ENCODE data around the gene ZNF235. TPM values are rescaled to one million over a fixed set of nuclear protein-coding genes. Genes with fewer than 3 reads are reported as not detected.
A peak's percentile ranks its signal among the peaks of the same experiment; 100 is the strongest.

The ZNF235 gene
- 10 to 100 TPM in 1 of 3 donors, 1 to 10 TPM in 2; 6.7 to 11.6 (median 8.1) TPM for total RNA-seq
- 18.9 TPM for total RNA-seq (2013)

- Mint-ChIP-seq H3K36me3 (peaks cover 2% of the 10 kb centered on the region), H3K27me3 (ENCODE audit: low read depth in 2 of 2) (peaks cover 11% of the 10 kb centered on the region in 2 donors), H3K9me3 (peaks cover 2% of the 10 kb centered on the region in 2 donors), H3K4me3 (peak within 1 kb of the TSS; percentile 94), H3K4me1 (peaks cover 17 to 25% of the 10 kb centered on the region in 2 donors), H3K27ac (peak within 1 kb of the TSS; percentile 74 to 81)
- H3K4me3 ChIP-seq (ENCODE audit: low read length): peak within 1 kb of the TSS; percentile 80
- under 1% methylated on average over 31 of the region's 31 CpGs for WGBS (ENCODE audit: insufficient coverage)
- no peaks in the 10 kb centered on the region for H3K9me3 ChIP-seq (ENCODE audit: control insufficient read depth, insufficient read depth, low read length)
- no peak for TF ChIP-seq CTCF (IDR thresholded peaks at IDR 0.05)
- intact Hi-C loops (cut with micrococcal nuclease): no loop called here
- no peaks in the 10 kb centered on the region for H3K27me3 ChIP-seq (ENCODE audit: control insufficient read depth, insufficient read depth, low read length)
- peaks cover 5% of the 10 kb centered on the region for H3K4me1 ChIP-seq (ENCODE audit: control insufficient read depth, insufficient read depth, low read length)
- ATAC-seq (peak; percentile 78 to 97 (median 83)), DNase-seq (peak; percentile 19 to 86)
- H3K27ac ChIP-seq (ENCODE audit: low read length): peak within 1 kb of the TSS; percentile 56
- H3K36me3 ChIP-seq (ENCODE audit: control insufficient read depth, insufficient read depth, low read length): peaks cover 9% of the 10 kb centered on the region
Observed at GRCh38 chr19:44304659-44305193, at the start of gene ZNF235. ZNF235 (minus strand) TSS chr19:44305025; CDS start chr19:44303404, 1,621 bp downstream.

- no peak overlapping the region for H3K27ac Mint-ChIP-seq
- Histone ChIP-seq H3K36me3 (ENCODE audit: control insufficient read depth, insufficient read depth, low read length) (no peaks in the 10 kb centered on the region), H3K27ac (ENCODE audit: low read length) (no peak overlapping the region), H3K4me1 (ENCODE audit: control insufficient read depth, insufficient read depth, low read length) (no peaks in the 10 kb centered on the region), H3K9me3 (ENCODE audit: control insufficient read depth, insufficient read depth, low read length) (peaks cover 7% of the 10 kb centered on the region), H3K4me3 (ENCODE audit: low read length) (no peak overlapping the region), H3K27me3 (ENCODE audit: control insufficient read depth, insufficient read depth, low read length) (no peaks in the 10 kb centered on the region)
- intact Hi-C loops (cut with micrococcal nuclease): no loop called here
- H3K4me3 Mint-ChIP-seq: no peak overlapping the region
- peaks cover 28% of the 10 kb centered on the region for H3K36me3 Mint-ChIP-seq
- WGBS (ENCODE audit: insufficient coverage): 89% methylated on average over 4 of the region's 4 CpGs
- DNase-seq (no peak), ATAC-seq (no peak)
- H3K4me1 Mint-ChIP-seq: no peaks in the 10 kb centered on the region
- no peaks in the 10 kb centered on the region for H3K27me3 Mint-ChIP-seq (ENCODE audit: low read depth in 2 of 2)
- no peak for TF ChIP-seq CTCF (IDR thresholded peaks at IDR 0.05)
- peaks cover 10 to 17% of the 10 kb centered on the region in 2 donors for H3K9me3 Mint-ChIP-seq
Observed at GRCh38 chr19:44346556-44346955, 41.7 kb upstream of the ZNF235 start.

- WGBS (ENCODE audit: insufficient coverage): 94% methylated on average over 3 of the region's 4 CpGs
- H3K4me1 Mint-ChIP-seq: no peaks in the 10 kb centered on the region
- H3K9me3 Mint-ChIP-seq: peaks cover 8 to 19% of the 10 kb centered on the region in 2 donors
- H3K27me3 ChIP-seq (ENCODE audit: control insufficient read depth, insufficient read depth, low read length): no peaks in the 10 kb centered on the region
- ATAC-seq: no peak
- no peak overlapping the region for H3K4me3 ChIP-seq (ENCODE audit: low read length)
- peaks cover 22% of the 10 kb centered on the region for H3K36me3 Mint-ChIP-seq
- H3K4me1 ChIP-seq (ENCODE audit: control insufficient read depth, insufficient read depth, low read length): no peaks in the 10 kb centered on the region
- no peak for DNase-seq
- H3K27ac ChIP-seq (ENCODE audit: low read length): no peak overlapping the region
- H3K27me3 Mint-ChIP-seq (ENCODE audit: low read depth in 2 of 2): no peaks in the 10 kb centered on the region
- H3K27ac Mint-ChIP-seq: no peak overlapping the region
- H3K4me3 Mint-ChIP-seq: no peak overlapping the region
- TF ChIP-seq CTCF (IDR thresholded peaks at IDR 0.05): no peak
- H3K9me3 ChIP-seq (ENCODE audit: control insufficient read depth, insufficient read depth, low read length): peaks cover 7% of the 10 kb centered on the region
- no peaks in the 10 kb centered on the region for H3K36me3 ChIP-seq (ENCODE audit: control insufficient read depth, insufficient read depth, low read length)
- intact Hi-C loops (cut with micrococcal nuclease): no loop called here
Observed at GRCh38 chr19:44345959-44346358, 41.1 kb upstream of the ZNF235 start.

GRCh38 chr19:44344255-44344654 lies 39.4 kb upstream of the ZNF235 start:
- Mint-ChIP-seq H3K36me3 (peaks cover 16% of the 10 kb centered on the region), H3K4me1 (no peaks in the 10 kb centered on the region), H3K4me3 (no peak overlapping the region), H3K27me3 (ENCODE audit: low read depth in 2 of 2) (no peaks in the 10 kb centered on the region), H3K27ac (no peak overlapping the region), H3K9me3 (peaks cover 8 to 13% of the 10 kb centered on the region in 2 donors)
- Histone ChIP-seq H3K36me3 (ENCODE audit: control insufficient read depth, insufficient read depth, low read length) (no peaks in the 10 kb centered on the region), H3K4me1 (ENCODE audit: control insufficient read depth, insufficient read depth, low read length) (no peaks in the 10 kb centered on the region), H3K27me3 (ENCODE audit: control insufficient read depth, insufficient read depth, low read length) (no peaks in the 10 kb centered on the region), H3K27ac (ENCODE audit: low read length) (no peak overlapping the region), H3K9me3 (ENCODE audit: control insufficient read depth, insufficient read depth, low read length) (peaks cover 10% of the 10 kb centered on the region), H3K4me3 (ENCODE audit: low read length) (no peak overlapping the region)
- WGBS (ENCODE audit: insufficient coverage): 29% methylated on average over 1 of the region's 1 CpG
- ATAC-seq (no peak), DNase-seq (no peak)
- intact Hi-C loops (cut with micrococcal nuclease): no loop called here
- TF ChIP-seq CTCF (IDR thresholded peaks at IDR 0.05): no peak

Measured in natural killer cell (primary cell).